ENCODE results near the gene GP9. TPM values are rescaled to one million over a fixed set of nuclear protein-coding genes. Genes with fewer than 3 reads are reported as not detected.
"Not testable (repeated sequence)": the region's sequence is repeated elsewhere in the genome, so short reads cannot be mapped to it uniquely, and the experiment has no call there.

Gene GP9
- polyA plus RNA-seq, 3 donors = 0.13 TPM; not detected in 2

DNA sequence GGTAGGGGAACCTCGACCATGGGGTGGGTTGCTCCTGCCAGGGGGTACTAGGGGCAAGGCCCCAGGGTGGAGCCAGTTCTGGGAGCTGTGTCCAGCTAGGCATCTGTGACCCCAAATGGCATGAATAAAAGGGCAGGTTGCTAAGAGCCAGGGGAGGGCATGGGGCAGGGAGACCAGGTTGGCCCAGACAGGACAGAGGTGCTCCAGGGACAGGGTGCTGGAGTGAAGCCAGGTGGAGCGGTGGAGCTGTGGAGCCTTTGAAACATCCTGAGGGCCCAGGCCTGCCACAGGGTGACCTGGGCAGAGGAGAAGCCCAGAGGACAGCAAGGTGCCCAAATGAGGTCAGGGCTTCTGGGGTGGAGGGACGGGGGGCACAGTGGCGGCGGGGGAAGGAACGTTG, 27.7 kb downstream of the GP9 start:
- not testable (repeated sequence) for H3K27ac ChIP-seq (ENCODE audit: low read depth, low read length)
- no CpG with 5 or more reads among the region's 6 CpGs for WGBS, 3 donors

DNA sequence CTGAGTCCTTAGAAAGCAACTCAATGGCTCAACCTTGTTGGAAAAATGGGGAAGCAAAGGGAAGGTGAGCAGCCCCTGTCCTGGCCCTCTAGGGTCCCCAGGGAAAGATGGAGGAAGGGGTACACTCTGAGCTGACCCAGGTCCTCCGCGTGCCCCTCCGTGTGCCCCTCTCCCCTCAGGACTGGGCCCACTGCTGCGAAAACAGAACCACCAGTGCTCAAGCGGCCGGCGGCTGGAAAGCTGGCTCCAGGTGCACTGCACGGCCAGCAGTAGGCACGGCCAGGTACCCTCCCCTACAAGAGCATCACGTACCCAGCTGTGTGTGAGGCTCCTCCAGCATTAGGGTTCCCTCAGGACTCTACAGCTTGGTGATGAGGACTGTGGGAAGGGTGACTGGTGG, 34.7 kb downstream of the GP9 start:
- WGBS, 3 donors = 95 to 98% (median 97%) methylated on average over 10 of the region's 10 CpGs
- no peak overlapping the region for H3K27ac ChIP-seq (ENCODE audit: low read depth, low read length)

DNA sequence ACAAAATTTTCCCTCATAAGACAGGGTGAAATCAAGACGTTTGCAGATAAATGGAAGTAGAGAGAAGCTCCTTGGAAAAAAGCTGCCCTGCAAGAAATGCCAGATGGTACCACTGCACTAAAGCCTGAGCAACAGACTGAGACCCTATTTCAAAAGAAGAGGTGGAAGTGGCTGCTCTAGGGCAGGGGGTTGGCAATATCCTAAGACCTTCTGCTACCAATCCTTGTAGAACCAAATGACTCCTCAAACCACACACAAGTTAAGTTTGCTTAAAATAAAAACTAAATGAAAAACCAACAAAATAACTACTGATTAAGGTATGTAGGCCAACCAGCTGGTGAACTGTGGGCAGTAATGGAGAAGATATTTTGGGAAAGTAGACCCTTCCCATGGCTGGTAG, 39.7 kb downstream of the GP9 start:
- H3K27ac ChIP-seq (ENCODE audit: low read depth, low read length) = no peak overlapping the region
- WGBS, 3 donors = 73 to 88% (median 77%) methylated on average over 1 of the region's 1 CpG

DNA sequence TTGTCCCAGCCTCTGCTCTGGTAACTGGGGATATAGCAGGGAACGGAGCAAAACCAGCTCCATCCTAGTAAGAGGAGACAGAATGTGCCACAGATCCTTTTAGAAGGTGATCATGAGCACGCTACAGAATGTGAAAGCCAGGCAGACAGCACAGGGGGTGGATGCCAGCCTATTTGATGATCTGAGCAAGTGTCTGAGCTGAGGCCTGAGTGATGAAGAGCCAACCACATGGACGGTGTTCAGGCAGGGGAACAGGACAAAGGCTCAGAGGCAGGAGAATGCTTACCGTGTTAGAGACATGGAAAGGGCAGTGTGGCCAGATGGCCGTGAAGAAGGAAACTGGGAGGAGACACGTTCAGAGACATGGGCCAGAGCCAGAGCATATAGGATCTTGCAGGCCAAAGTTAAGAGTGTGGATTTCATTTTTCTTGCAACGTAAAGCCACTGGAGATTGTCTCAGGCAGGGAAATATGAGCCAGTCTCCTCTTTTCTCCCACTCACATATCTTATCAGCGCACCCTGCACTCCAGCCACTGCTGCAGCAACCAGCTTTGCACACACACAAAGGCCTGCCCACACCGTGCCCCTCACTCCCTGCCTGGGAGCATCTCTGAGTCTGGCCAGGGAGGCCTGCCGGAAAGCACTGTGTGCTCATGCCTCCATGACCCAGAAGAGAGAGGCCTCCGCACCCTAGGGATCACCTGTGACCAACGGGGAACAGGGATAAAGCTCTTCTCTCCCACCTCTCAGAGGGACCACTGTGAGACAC, 41.0 kb downstream of the GP9 start:
- no peak overlapping the region for H3K27ac ChIP-seq (ENCODE audit: low read depth, low read length)
- 79 to 84% (median 83%) methylated on average over 12 of the region's 12 CpGs for WGBS, 3 donors

DNA sequence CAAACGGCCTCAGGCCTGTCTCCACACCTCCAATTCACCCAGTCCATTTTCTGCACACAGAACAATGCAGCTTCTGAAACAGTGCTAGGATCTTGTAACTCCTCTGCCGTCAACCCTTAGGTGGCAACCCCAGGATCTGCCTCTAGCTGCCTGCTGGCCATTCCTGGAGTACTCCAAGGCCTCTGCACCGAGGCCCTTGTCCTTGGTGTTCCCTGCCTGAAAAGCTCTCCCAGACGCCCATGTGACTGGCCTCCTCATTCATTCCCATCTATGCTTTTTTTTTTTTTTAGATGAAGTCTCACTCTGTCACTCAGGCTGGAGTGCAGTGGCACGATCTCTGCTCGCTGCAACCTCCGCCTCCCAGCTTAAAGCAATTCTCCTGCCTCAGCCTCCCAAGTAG, 42.7 kb downstream of the GP9 start:
- WGBS, 3 donors = 84 to 94% (median 93%) methylated on average over 7 of the region's 7 CpGs
- no peak overlapping the region for H3K27ac ChIP-seq (ENCODE audit: low read depth, low read length)

DNA sequence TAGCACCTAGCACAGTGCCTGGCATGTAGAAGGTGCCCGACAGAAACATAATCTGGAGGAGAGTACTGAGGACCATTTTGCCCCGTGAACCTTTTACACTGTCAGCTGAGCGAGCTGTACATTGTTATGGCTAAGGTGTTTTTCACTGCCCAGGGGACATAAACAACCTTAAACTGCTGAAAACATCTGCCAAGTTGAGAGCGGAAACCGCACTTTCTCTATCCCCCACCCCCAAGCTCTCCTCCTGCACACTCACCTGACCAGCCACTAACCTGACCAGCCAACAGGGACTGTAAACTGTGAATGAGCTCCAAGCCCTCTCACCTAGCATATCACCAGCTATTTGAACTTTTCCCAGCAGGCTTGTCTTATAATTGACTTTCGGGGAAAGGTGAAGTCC, 43.5 kb downstream of the GP9 start:
- WGBS, 3 donors = 95 to 96% (median 96%) methylated on average over 6 of the region's 6 CpGs

DNA sequence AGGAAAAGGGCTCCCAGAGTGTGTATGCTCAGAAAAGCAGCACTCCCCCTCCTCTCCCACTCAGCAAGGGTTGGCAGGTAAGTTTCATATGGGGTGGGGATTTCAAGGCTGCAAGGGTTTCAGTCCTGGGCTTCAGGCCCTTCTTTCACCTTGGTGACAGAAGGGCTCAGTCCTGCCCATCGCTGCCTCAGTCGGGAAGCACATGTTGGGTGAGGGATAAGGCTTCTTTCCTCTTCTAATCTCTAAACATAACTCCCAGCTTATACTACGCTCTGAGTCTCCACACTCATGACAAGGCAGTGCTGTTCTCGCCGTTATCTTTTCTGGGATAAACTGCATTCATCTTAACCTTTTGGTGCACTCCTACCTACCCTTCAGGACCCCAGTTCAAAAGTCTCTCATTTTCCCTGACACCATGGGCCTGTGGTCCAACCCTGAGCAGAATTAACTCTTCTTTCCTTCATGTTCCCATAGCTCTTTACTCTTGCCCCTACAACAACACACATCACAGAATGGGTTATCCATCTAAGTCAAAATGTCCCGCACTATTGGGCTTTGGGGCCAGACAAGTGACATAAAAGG, 44.0 kb downstream of the GP9 start:
- no peak overlapping the region for H3K27ac ChIP-seq (ENCODE audit: low read depth, low read length)
- 86 to 94% (median 89%) methylated on average over 6 of the region's 6 CpGs for WGBS, 3 donors

More for the DNA sequence above, 43.5 kb downstream of the GP9 start:
- no peak overlapping the region for H3K27ac ChIP-seq (ENCODE audit: low read depth, low read length)

DNA sequence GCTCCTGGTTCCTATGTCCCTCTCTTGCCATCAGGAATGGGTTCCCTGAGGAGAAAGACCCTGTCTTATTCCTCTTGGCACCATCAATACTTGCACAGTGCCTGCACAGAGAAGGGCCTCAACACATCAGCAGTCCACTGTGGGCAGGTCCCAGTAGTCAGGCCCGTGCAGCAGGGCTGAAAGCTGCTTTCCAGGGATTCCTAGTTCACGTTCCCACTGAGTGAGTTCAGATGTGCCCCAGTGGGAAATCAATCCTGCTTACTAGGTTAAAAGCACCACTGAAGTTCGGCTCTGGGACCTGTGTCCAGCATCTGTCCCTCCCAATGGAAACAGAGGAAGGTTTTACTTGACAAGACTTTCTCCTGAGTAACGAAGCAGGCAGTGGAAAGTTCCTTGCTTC, 45.3 kb downstream of the GP9 start:
- WGBS, 3 donors = 61 to 83% (median 71%) methylated on average over 4 of the region's 4 CpGs
- no peak overlapping the region for H3K27ac ChIP-seq (ENCODE audit: low read depth, low read length)

DNA sequence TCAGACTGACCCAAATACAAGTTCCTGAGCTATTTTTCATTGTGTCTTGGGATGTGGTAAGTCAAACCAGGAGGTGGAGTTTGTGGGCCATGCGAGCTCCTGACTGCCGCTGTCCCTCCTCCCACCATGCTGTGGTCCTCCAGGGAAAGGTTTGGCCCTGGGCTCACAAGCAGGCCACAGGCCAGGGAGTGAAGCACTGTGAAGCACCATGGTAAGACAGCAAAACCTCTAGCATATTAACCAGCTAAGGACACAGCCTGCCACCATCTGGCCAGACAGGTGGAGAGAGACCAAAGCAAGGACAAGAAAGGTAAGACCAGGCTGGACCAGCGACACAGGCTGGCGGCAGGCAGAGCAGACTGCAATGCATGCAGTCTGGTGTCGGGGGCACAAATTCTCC, 45.7 kb downstream of the GP9 start:
- H3K27ac ChIP-seq (ENCODE audit: low read depth, low read length) = no peak overlapping the region
- WGBS, 3 donors = 82 to 88% (median 85%) methylated on average over 5 of the region's 5 CpGs

DNA sequence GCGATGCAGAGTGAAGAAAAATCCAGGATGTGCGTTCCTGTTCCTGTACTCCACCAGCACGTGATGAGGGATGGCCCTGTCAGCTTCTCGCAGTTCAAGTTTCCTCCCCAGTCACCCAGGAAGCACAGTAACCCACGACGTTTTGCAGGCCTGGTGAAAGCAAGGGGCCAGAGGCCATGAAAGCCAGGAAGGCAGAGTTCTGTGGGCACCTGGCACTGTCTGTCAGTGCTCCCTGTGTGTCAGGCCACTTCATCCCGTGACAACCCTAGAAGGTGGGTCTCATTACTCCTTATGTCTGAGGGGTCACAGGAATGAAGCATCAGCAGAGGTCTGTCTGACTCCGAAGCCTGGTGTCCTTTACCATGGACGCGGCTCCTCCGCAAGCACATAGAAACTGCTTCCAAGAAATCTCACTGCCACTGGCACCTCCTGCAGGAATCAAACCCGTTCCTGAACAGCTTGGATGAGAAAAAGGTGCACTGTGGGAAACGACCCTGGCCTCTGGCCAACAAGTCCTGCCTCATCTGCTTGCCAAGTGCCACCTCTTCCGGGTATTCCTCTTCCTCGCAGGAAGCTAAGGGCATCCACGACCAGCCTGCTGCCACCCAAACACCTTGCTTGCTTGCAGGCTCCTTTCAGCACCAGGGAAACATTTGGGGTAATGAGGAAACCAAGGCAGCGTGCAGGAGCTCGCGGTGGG, 46.4 kb downstream of the GP9 start:
- H3K27ac ChIP-seq (ENCODE audit: low read depth, low read length) = no peak overlapping the region

DNA sequence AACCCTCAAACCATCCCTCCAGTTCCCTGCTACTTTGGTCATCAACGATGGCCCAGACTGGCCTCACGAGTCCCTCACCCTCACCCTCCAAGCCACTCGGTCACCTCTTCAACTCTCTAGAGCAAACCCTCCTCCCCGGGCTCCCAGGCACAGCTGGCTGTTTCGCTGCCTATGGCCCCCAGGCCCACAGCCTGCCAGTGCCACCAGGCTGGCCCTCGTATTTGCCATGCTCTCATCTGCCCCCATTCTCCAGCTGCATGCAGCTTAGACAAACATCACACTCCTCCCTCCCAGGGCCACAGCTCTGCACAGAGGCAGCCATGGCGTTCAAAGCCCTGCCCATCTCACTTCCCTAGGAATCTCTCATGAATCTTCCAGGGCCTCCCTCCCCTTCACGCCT, 47.2 kb downstream of the GP9 start:
- WGBS, 3 donors = 87 to 92% (median 91%) methylated on average over 8 of the region's 8 CpGs
- no peak overlapping the region for H3K27ac ChIP-seq (ENCODE audit: low read depth, low read length)

More for the DNA sequence above, 46.4 kb downstream of the GP9 start:
- 63 to 72% (median 70%) methylated on average over 19 of the region's 19 CpGs for WGBS, 3 donors

DNA sequence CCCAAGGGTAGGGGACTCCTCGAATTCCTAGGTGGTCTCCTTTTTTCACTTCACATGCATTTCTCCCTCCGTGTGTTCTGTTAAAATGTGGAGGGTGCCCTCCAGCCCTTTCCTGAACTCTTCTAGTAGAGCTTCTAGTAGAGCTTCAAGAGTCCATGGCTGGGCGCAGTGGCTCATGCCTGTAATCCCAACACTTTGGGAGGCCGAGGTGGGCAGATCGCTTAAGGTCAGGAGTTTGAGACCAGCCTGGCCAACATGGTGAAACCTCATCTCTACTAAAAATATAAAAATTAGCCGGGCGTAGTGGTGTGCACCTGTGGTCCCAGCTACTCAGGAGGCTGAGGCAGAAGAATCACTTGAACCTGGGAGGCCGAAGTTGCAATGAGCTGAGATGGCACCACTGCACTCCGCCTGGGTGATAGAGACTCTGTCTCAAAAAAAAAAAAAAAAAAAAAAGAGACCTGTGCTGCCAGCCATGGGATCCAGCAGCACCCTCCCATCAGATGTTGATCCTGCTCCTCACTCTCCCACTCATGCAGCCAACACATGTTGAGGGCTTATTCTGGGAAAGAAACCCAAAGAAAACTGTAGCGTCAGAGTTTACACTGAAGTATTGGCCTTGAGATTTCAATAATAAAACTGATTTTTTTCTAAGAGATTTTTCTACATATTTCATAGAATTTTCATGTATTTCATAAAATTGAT, 50.6 kb downstream of the GP9 start:
- H3K27ac ChIP-seq (ENCODE audit: low read depth, low read length) = not testable (repeated sequence)
- WGBS, 3 donors = 93 to 97% (median 95%) methylated on average over 10 of the region's 10 CpGs

Other genes starting within 250 kb of the GP9 start
- 10 to 100 TPM; 13.5 to 28.3 (median 23.5) TPM for gene ACAD9, start 181.2 kb upstream of the GP9 start, polyA plus RNA-seq
- gene CFAP92, start 66.7 kb upstream of the GP9 start, polyA plus RNA-seq = 1 to 10 TPM in 1 of 3 donors, under 1 TPM in 2; 0.16 to 1.9 (median 0.21) TPM
- gene EFCC1, start 59.5 kb upstream of the GP9 start, polyA plus RNA-seq = 1 to 10 TPM in 2 of 3 donors, under 1 TPM in 1; 0.92 to 4.5 (median 1.3) TPM
- 10 to 100 TPM in 1 of 3 donors, 1 to 10 TPM in 2; 6.0 to 11.8 (median 7.2) TPM for gene RAB43, start 61.0 kb downstream of the GP9 start, polyA plus RNA-seq
- 10 to 100 TPM; 14.7 to 30.9 (median 23.5) TPM for gene ISY1, start 100.3 kb downstream of the GP9 start, polyA plus RNA-seq
- gene CNBP, start 123.1 kb downstream of the GP9 start, polyA plus RNA-seq = 100 to 1,000 TPM; 280 to 403 (median 372) TPM
- 10 to 100 TPM; 76.5 to 89.2 (median 82.1) TPM for gene COPG1, start 188.8 kb downstream of the GP9 start, polyA plus RNA-seq
- gene HMCES, start 218.1 kb downstream of the GP9 start, polyA plus RNA-seq = 10 to 100 TPM; 10.4 to 41.6 (median 28.6) TPM